Activated T-cell treated with anti-CD3 and anti-CD28 coated beads for 48 hours (primary cell): ENCODE results near the gene MAGI1.

Source experiments
- DNase-seq: peaks from one replicate; pipeline ENCODE4 v3.0.0-alpha.2; 2020; ENCODE audit warnings: low read depth

Gene MAGI1

DNA sequence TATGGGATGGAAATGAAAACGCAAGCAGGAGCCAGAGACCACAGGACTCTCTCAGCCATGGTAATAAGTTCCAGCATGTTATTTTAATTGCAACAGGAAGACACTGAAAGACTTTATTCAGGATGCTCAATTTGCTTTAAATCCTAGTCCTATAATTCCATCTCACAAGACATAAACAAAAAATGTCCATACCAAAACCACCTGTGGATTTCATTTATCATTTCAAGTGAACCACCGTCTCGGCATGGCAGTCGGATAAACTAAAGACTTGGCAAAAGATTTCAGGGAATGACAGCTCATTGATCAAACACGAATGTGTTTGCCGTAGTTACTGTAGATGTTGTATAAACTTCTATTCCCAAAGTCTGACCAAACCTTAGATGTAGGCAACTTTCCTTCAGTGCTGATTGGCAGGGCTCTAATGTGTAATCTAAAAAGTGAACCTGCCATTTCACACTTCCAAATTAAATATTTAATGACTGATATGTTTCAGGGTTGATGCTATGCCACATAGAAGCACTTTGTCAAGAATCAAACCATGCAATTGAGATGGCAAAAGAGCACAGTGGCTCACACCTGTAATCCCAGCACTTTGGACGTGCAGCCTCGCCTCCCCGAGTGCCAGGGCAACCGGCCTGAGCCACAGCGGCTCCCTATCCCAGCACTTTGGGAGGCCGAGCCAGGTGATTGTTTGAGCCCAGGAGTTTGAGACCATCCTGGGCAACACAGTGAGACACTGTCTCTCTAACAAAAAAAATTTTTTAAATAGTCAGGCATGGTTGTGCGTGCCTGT, 331.7 kb downstream of the MAGI1 start:
- no peak for DNase-seq

DNA sequence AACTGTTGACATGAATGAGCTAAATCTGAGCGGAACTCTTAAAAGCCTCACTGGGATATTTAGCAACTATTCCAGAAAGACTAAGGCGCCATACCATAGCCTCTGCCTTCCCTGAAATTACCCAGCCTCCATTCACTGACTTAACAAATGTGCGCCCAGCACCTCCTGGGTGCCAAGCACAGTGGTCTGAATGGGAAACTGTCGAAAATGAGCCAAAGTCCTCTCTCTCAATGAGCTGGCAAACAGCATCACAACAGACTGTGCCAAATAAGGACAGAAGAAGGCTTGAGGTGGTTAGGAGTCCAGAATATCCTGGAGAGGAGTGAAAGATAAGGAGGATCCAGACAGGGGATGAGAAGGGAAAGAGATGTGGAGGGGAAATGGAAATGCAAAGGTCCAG, 332.4 kb downstream of the MAGI1 start:
- DNase-seq = no peak

DNA sequence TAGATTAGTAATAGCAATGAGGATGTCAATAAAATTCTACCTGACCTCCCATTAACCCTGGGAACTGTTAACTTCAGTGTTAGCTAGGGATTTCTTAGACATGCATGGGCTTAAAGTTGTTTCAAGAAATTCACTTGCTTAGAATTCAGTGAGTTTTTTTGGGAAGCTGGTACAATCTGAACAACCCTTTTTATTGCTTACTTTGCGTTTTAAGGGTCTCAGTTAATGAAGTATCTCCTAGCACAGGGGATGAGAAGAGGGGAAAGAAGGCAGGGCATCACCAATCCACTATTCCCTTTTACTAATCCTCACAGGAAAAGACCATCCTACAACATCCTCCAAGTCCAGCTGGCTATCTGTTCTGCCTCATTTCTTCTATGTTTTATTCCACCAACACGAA, 334.9 kb downstream of the MAGI1 start:
- no peak for DNase-seq

DNA sequence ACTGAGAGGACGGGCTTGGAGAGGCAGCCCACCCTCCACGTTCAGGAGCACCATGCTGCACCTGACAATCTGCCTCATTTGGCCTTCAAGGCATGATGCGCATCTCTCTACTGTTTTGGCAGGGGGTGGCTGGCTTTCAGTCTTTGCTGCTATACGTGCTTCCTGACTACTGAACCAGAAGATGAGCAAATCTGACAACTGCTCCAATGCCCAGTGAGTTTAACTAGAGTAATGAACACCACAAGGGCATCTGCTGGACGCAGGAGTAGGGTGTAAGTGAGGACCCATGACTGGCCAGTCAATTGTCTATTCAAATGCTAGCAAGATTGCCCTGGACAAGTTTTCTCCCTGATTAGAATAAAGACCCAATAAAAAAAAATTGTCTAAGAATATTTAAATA, 335.7 kb downstream of the MAGI1 start:
- no peak for DNase-seq

GRCh38 chr3:65702202-65702601, 336.5 kb downstream of the MAGI1 start:
- no peak for DNase-seq

DNA sequence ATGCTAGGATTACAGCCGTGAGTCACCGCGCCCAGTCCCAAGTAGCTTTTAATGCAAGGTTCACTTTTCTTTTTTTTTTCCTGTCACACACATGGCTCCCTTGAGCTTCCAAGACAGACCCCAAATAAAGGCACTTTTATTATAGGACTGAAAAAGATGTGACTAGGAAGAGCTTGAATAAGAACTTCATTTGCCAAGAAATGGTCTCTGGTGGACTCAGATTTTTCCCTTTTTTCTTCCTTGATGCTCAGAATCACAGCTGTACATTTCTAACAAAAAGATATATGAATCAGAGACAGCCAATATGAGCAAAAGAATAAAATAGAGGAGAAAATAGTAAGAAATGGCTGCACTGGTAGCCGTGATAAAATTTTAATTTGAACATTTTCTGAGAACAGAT, 337.2 kb downstream of the MAGI1 start:
- no peak for DNase-seq

DNA sequence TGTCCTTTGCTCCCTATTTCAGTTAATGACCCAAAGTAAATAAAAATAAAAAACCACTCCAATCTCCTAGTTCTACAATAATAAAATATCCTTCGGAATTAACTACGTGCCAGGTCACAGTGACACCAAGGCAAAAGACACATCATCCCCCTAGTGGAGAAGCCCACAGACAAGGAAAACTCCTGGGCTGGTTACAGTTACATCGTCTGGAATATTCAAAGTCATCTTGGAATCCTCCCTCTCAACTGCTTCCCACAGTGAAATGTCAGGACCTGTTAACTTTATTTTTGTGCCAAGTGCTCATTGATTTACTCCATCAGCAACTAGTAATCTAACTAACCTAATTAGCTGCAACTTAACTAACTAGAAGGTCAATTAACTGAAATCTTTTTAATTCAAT, 349.3 kb downstream of the MAGI1 start:
- DNase-seq = no peak

- DNase-seq = no peak
Measured at GRCh38 chr3:65687741-65688140, 351.0 kb downstream of the MAGI1 start.

DNA sequence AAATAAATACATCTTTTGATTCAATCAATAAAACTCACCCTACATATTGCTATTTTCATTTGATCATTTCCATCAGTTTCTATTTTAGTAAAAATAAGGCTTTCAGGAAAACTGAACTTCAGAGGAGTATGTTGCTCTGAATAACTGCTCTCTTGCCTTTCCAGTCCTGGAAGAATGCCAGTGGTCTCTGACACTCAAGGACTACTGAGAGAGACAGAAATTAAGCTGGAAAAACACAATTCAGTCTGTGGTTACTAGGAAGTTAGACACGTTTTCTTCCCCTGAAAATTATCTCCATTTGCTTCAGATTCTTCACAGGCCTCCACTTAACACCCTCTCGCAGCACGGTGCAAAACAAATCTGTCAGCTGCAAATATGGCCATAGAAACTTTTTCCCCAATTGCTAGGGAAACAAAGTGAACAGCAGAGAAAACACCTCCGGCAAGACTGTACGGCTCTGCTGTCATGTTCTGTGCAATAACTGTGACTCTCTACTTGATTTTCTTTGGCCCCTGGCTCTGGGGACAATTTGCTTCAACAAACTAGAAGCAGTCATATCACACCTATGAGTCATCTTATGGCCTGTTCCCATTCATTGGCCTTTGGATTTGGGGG, 353.0 kb downstream of the MAGI1 start:
- no peak for DNase-seq

DNA sequence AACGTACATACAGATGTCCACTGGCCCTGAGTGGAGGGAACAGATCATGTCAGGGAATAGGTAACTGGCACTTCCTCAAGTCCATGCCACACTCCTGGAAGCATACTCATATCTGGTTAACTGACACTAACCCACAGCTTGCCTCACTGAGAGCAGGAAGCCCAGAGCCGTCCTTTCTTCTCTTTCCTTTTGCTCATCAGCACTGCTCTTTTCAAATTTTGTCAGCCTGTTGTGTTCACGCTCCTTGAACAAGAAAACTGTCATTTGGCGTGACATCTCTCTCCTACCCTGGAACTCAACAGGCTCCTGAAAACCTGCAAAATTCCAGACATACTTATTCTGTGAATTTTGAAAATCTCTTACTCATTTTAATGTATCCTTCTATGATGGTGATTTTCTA, 360.2 kb downstream of the MAGI1 start:
- DNase-seq = no peak

- DNase-seq = no peak
Measured at GRCh38 chr3:65677486-65678010, 361.2 kb downstream of the MAGI1 start.

DNA sequence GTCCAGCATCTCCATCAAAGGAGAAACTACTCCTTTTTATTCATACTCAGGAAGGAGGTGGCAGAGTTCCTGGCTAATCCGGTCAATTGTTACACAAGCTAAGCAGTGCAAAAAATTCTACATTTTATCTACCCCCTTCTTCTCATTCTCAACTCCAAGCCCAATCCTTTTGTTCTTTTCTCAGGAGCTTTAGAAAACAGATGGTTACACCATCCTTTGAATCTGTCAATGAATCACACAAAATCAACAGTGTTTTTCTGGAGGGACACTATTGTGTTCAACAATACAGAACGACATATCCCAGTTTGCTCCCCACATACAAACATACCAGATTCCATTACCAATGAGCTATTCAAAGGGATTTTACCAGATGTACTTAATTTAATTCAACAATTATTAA, 362.1 kb downstream of the MAGI1 start:
- no peak for DNase-seq

- no peak for DNase-seq
Measured at GRCh38 chr3:65675011-65675410, 363.7 kb downstream of the MAGI1 start.

- no peak for DNase-seq
Measured at GRCh38 chr3:65674226-65674625, 364.5 kb downstream of the MAGI1 start.

- DNase-seq = peak; percentile 2
Measured at GRCh38 chr3:65672871-65673815, 365.6 kb downstream of the MAGI1 start.

DNA sequence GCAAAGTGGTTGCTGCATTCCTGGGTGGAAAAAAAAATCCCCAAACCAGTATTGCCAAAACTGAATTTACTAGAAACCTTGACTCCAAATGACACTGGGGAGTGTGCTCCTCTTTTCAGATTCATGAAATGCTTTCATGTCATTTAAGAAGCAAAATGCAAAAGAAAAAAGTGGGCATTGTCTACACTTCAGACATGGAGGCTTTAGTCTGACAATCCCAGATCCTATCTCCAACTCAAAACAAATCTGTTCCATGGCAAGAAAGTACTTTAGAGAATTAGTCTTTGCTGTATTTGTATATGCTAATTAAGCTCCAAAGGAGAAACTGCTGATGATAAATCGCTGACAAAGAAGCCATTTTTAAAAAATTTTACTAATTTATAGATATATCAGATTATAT, 366.7 kb downstream of the MAGI1 start:
- no peak for DNase-seq

GRCh38 chr3:65671004-65671403, 367.7 kb downstream of the MAGI1 start:
- DNase-seq = no peak

- no peak for DNase-seq
Measured at GRCh38 chr3:65669163-65669875, 369.4 kb downstream of the MAGI1 start.

GRCh38 chr3:65667963-65668362, 370.8 kb downstream of the MAGI1 start:
- DNase-seq = no peak

DNA sequence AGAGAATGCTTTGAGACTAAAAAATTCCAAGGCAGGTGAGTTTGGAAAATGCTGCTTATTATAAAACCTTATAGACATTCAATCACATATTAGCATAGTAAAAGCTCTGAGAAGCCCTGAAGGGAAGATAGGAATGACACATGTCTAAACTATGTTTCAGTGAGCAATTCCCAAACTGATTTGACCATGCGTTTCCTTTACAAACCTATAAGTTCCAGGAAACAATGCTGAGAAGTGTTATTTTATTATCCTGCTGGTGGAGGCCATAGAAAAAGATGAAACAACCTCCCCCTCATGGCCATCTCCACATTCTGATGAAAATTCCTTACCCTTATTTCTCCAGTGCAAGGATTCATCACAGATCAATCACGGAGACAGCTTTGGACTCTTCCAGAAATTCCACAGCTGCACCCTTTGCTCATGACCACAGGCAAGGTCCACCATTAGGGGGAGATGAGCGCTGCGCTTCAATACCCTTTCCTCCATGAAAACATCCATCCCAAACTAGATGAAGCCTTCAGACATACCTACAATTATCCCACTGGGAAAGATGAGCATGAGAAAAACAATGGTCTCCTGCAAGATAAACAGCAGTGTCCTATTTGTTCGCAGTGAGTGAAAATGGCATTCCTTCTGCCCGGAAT, 372.1 kb downstream of the MAGI1 start:
- no peak for DNase-seq

GRCh38 chr3:65665915-65666314, 372.8 kb downstream of the MAGI1 start:
- DNase-seq = no peak
